SU-DHL-6 (cell line): Measurements from ENCODE around the gene BOLA3.

Experiments used
- CTCF ChIP-seq: fragments of 200-600 bp; sonication (generic); IDR thresholded peaks from one replicate; pipeline ENCODE4 v1.5.1; 2017; ENCODE audit warnings: antibody characterized with exemption, mild to moderate bottlenecking, low read length, moderate library complexity; ENCODE audit not compliant: insufficient read depth, poor library complexity, severe bottlenecking
- EZH2phosphoT487 ChIP-seq: fragments of 200-600 bp; sonication (generic), shearing (Covaris generic); conservative IDR thresholded peaks from 2 replicates; pipeline ENCODE4 v1.6.1; 2018; ENCODE audit warnings: mild to moderate bottlenecking, antibody characterized with exemption, low read length, moderate library complexity, mixed read lengths

- TF ChIP-seq CTCF = no peak
- TF ChIP-seq EZH2phosphoT487 = no peak
Observed at GRCh38 chr2:74152954-74153353, 5.2 kb upstream of the BOLA3 start.
